DMS153 (cell line): ENCODE measurements around the gene GTF2B.
"Not testable (repeated sequence)": the region's sequence is repeated elsewhere in the genome, so short reads cannot be mapped to it uniquely, and the experiment has no call there.

ENCODE experiments used
- DNase-seq: peaks from one replicate; lab custom pipeline; 2025; lab: John Stamatoyannopoulos, UW

The GTF2B gene

GRCh38 chr1:88883156-88883555, 8.2 kb downstream of the GTF2B start:
- DNase-seq: no peak

DNA sequence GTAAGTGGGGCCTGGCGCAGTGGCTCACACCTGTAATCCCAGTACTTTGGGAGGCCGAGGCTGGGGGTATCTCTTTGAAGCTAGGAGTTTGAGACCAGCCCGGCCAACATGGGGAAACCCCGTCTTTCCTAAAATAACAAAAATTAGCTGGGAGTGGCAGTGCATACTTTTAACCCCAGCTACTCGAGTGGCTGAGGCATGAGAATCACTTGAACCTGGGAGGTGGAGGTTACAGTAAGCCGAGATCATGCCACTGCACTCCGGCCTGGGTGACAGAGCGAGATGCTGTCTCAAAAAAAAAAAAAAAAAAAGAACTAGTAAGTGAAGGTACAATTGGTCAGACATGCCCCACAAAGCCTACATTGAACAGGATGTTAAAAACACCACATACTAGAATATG, 10.7 kb downstream of the GTF2B start:
- DNase-seq: not testable (repeated sequence)

DNA sequence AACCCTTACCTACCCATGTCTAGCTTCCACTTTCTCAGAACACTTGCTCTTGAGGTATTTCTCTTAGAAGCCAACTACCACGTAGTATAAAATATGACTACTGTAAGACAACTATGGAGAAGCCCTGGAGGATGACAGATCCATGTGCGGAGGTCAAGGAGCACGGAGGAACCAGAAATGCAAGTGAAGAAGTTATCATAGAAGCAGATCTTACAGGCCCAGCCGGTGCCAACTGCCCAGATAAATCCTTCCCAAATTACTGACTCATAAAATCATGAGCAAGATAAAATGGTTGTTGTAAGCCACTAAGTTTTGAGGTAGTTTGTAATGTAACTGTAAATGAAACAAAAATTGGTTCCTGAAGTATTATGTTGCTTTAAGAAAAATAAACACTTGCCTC, 12.6 kb downstream of the GTF2B start:
- no peak for DNase-seq

GRCh38 chr1:88877911-88878310, 13.5 kb downstream of the GTF2B start:
- no peak for DNase-seq

GRCh38 chr1:88877382-88877825, 14.0 kb downstream of the GTF2B start:
- no peak for DNase-seq

- DNase-seq: no peak
Observed at GRCh38 chr1:88876573-88877365, 14.6 kb downstream of the GTF2B start.

DNA sequence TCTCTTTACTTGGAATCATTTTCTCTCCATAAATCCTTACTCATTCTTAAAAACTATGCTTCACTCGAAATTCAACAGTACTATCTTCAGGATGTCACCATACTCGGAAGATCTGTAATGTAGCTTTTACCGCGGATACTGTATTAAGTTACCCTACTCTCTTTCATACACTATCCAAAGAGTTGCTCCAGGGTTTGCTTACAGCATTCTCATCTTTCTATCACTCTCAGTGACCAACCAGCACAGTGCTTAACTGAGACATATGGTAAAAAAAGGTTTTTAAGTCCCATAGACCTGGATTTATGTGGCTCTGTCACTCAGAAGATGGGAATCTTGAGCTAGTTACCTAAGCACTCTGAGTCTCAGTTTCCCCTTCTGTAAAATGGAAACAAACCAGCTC, 15.8 kb downstream of the GTF2B start:
- DNase-seq: no peak

DNA sequence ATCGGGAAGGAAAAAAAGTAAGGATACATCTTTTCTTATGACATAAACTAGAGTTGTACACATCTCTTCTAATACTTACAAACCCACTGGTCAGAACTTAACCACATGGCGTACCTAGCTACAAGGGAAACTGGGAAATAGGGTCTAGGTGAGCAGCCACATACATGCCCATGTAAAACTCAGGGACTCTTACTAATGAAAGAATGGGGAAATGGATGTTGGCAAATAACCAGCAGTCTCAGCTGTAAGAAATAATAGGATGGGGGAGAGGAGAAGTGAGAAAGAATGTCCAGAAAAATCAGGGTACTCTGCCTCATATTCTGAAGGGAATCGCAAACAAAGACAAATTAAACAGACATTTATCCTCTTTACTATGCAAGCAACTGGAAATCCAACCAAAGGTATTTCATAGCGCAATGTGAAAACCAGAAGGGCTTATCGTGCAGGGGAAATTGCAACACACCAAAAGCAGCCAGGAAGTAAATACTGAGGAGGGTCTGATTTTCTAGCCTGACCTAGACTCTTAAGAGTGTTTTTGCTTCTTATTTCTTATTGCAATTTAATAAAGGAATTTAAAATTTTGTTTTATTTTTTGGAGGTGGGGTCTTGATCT, 17.5 kb downstream of the GTF2B start:
- no peak for DNase-seq

GRCh38 chr1:88869644-88870043, 21.7 kb downstream of the GTF2B start:
- DNase-seq: not testable (repeated sequence)

DNA sequence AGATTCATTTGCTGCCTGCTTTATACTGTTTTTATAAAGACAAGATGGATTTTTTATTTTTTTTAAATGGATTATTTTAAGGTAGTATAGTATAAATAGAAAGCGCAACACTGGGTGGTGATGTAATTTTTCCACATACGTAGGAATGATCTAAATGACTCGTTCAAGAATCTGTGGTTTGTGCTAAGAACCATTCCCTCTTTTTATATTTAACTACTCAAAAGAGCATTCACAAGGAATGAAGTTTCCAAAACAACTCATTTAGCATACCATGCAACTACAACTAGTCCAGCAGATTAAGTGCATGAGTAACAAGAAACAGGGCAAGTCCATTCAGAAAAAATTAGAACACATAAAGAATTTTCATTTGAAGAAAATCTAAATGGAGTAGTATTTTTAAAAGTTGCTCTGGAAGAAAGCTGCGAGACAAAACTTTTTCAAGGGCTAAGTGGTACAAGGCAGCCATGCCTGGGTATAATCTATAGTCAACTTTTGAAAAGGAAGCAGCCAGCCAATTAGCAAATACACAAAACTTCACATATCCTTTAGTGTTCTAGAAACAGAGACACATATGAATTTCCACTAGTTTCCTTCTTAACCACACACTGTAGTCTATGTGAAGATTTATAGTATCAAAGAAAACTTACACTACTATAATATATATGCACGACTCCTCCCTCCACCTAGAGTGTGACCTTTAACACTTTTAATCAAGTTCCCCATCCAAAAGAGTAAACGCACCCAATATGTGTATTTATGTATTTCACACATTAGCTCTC, 23.4 kb downstream of the GTF2B start:
- DNase-seq: no peak

- DNase-seq: no peak
Observed at GRCh38 chr1:88851303-88852063, 39.9 kb downstream of the GTF2B start.

DNA sequence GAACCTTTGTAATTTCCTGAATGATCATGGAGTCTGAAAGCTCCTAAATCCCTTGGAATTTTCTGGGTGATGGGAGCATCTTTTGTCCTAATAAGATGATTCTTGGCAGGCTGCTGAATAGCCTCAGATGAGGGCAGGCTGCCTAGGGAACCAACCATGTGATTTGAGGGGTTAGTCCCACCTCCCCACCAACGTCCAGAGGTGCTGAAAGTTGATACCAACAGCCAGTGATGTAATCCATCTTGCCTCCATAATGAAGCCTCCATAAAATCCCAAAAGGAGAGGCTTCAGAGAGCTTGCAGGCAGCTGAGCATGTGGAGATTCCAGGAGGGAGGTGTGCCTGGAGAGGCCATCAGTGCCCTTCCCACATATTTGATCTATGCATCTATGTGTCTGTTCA, 43.7 kb downstream of the GTF2B start:
- no peak for DNase-seq

DNA sequence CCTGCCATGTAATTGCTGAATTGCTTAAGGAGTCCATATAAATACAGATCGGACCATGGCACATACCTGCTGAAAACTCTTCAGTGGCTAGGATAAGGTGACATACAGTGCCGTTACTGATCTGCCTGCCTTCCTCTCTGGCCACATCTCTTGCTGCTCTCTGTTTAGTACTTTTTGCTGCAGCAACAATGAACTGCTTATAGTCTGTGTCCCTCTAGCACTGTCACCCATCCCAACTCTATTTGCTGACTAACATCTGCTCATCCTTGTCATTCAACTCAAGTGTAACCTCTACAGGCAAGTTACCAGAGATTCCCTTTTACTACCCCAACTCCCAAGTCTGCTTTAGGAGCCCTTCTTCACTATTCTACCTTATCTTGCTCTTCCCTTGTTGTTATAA, 65.6 kb downstream of the GTF2B start:
- no peak for DNase-seq

- not testable (repeated sequence) for DNase-seq
Observed at GRCh38 chr1:88819642-88820041, 71.7 kb downstream of the GTF2B start.

DNA sequence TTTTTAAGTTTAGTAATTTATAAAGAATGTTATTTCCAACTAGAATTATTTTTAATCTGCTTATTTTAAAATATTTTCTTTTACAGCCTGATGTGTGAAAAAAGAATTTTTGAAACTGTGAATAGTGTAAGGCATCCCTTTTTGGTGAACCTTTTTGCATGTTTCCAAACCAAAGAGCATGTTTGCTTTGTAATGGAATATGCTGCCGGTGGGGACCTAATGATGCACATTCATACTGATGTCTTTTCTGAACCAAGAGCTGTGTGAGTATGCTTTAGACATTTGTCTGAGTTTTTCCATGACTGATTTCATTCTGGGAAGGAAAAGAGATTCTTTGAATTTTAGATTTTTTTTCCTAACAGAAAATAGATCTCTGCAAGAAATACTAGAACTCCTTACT, 77.9 kb downstream of the GTF2B start:
- DNase-seq: no peak

GRCh38 chr1:88812366-88812765, 79.0 kb downstream of the GTF2B start:
- DNase-seq: no peak

GRCh38 chr1:88803444-88803843, 87.9 kb downstream of the GTF2B start:
- no peak for DNase-seq

- no peak for DNase-seq
Observed at GRCh38 chr1:88802950-88803349, 88.4 kb downstream of the GTF2B start.
